Activated gamma-delta T cell (primary cell): Measurements from ENCODE around the gene TIMP2.
"Not testable (repeated sequence)": the region's sequence is repeated elsewhere in the genome, so short reads cannot be mapped to it uniquely, and the experiment has no call there.

Source experiments
- DNase-seq: peaks from one replicate; lab custom pipeline; 2025; lab: John Stamatoyannopoulos, UW

Gene TIMP2

DNA sequence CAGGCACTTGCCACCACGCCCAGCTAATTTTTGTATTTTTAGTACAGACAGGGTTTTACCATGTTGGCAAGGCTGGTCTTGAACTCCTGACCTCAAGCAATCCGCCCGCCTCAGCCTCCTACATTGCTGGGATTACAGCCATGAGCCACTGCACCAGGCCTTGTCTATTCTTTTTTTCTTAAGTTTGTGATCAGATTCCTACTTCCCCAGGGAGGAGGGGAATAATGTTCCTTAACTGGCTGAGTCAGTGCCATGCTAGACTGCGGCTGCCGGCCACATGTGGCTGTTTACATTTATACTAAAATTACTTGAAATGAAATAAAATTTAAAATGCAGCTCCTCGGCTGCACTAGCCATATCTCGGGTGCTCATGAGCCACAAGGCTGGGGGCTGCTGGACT is 56.8 kb downstream of the TIMP2 start:
- no peak for DNase-seq

DNA sequence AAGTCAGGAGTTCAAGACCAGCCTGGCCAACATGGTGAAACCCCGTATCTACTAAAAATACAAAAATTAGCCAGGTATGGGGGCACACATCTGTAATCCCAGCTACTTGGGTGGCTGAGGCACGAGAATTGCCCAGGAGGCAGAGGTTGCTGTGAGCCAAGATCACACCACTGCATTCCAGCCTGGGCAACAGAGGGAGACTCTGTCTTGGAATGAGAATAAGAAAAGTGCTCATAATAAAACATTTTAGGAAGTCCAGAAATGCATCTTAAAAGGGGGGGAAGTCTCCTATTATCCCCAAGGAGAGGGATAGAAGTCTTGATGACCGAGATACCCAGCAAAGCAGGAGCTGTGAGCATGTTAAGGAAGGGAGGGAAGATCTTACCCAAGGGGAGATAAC is 58.1 kb downstream of the TIMP2 start:
- DNase-seq, result not testable (repeated sequence)

DNA sequence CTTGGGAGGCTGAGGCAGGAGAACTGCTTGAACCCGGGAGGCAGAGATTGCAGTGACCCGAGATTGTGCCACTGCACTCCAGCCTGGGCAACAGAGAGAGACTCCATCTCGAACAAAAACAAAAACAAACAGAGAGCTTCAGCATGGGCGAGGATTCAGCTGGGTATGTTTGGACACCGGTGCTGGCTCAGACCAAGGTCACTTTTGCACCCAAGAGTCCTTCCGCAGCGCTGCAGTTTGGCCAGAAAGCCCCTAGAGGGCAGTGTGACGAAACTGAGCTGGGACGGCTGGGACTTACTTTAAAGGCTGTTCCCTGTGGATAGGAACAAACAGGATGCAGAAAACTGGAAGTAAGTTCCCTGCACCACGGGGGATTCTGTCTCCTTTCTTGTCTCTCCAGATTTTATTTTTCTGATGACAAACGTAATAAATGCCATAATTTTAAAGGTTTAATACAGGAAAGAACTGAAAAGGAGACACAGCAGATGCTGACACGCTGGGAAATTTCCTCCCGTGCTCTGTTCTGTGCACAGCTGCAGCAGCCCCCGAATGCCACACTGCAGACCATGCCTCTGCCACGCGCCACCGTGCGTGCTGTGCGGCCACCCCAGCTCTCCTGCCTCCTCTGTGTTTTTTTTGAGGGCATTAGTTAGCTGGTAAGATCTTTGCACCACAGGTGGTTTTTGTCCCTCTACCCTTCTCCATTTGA is 59.4 kb downstream of the TIMP2 start:
- no peak for DNase-seq

GRCh38 chr17:78864117-78864516 is 61.1 kb downstream of the TIMP2 start:
- DNase-seq, result no peak

- DNase-seq, result no peak
Observed at GRCh38 chr17:78862073-78863023, 62.8 kb downstream of the TIMP2 start.

DNA sequence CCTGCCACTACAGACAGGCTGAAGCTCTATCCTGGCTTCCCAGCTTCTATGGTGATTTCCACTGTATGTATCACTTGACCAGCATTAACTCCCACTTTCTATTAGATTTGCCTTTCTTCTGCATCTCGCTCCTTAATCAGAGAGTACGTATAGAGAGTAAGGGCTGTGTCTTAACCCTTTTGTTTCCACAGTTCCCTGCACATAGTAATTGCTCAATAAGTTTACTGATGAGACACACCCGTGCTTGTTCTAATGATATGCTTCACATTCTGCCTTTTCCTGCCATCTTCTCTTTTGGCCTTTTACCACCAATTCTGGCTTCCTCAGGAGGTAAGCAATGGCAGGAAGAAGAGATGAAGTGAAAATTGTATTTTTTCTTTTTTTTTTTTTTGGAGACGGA is 64.0 kb downstream of the TIMP2 start:
- no peak for DNase-seq

GRCh38 chr17:78859051-78859450 is 66.1 kb downstream of the TIMP2 start:
- no peak for DNase-seq

- no peak for DNase-seq
Observed at GRCh38 chr17:78857266-78857665, 67.9 kb downstream of the TIMP2 start.

GRCh38 chr17:78855561-78856165 is 69.5 kb downstream of the TIMP2 start:
- no peak for DNase-seq

GRCh38 chr17:78854508-78854907 is 70.7 kb downstream of the TIMP2 start:
- no peak for DNase-seq

GRCh38 chr17:78853926-78854394 is 71.2 kb downstream of the TIMP2 start:
- DNase-seq, result no peak

- no peak for DNase-seq
Observed at GRCh38 chr17:78852709-78853121, 72.5 kb downstream of the TIMP2 start.

DNA sequence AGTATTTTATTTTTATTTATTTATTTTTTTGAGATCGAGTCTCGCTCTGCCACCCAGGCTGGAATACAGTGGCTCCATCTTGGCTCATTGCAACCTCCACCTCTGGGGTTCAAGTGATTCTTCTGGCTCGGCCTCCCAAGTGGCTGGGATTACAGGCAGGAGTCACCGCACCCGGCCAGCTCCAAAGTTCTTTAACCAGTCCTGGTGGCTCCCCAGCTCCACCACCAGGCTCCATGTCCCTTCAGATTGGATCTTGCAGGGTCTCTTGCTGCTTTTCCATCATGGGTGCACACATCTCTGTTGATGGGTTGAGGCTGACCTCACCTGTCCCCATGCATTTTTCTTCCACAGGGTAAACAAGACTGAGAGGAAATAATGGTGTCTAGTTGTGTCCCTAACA is 76.2 kb downstream of the TIMP2 start:
- no peak for DNase-seq

DNA sequence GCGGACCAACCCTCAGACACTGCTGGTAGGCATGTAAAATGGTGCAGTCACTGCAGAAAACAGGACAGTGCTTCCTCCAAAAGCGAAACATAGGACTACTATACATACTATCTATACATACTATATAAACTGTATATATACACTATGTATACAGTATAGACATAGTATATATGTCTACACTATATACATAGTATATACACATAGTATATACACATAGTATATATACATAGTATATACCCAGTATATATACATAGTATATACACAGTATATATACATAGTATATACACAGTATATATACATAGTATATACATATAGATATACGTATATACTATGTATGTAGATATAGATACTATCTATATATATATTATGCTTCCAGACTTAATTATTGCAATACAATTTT is 78.1 kb downstream of the TIMP2 start:
- no peak for DNase-seq

GRCh38 chr17:78844301-78845005 is 80.7 kb downstream of the TIMP2 start:
- no peak for DNase-seq

DNA sequence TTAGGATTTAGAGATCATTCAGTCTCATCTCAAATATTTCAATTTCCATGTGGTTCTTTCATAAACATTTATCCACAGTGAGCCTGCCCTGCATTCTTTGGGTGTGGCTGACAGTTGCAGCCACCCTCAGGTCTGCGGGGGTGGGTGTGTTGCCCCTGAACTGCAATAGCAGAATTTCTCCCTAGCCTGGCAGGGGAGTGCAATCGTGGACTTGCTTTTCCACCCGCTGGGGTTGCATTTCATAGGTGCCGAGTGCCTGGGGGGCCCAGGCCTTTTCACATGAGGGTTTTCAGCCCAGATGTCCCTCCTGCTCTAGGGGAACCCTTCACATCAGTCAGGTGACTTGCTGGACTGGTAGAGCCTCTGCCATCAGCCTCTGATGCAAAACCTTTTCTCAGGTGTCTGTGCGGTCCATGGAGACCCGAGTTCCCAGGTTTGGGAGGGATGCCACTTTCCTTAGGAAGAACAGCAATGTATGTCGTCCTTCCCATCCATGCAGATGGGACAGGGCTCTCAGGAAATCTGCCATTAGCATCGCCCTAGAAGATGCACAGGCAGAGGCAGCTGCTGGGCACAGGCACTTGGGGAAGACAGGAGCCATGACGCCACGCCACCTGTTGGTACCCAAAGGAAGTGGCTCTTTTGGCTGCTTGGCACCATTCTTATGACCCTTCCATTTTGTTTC is 82.2 kb downstream of the TIMP2 start:
- DNase-seq, result no peak

GRCh38 chr17:78840780-78841611 is 84.2 kb downstream of the TIMP2 start, which contains the start of gene USP36:
TSS of gene USP36 (minus strand) at chr17:78840814. CDS start at chr17:78836363, 4,451 bp downstream.
- DNase-seq, result peak; percentile 99

DNA sequence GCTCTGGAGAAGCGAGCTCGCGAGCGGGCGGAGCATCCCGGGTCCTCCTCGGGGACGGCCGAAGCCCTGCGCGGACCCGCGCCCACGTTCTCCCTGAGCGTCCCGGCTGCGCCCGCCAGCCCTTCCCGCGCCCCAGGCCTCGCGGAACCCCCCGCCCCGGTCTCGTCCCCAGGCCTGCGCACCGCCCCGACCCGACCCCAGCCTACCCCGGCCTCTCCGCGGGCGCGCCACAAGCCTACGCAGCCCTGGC is 84.7 kb downstream of the TIMP2 start:
- no peak for DNase-seq

GRCh38 chr17:78839762-78840529 is 85.2 kb downstream of the TIMP2 start:
- peak; percentile 44 for DNase-seq

GRCh38 chr17:78839235-78839761 is 85.9 kb downstream of the TIMP2 start:
- DNase-seq, result no peak
